ENCODE results near the gene TNIK. TPM values are rescaled to one million over a fixed set of nuclear protein-coding genes. Genes with fewer than 3 reads are reported as not detected.
A peak's percentile ranks its signal among the peaks of the same experiment; 100 is the strongest.

The TNIK gene
- total and polyA plus RNA-seq, 10 of the 15 experiments (the other 5 are each of a cell fraction or from before 2014, with no cell fraction given), result 13.9 to 74.3 (median 48.2) TPM

DNA sequence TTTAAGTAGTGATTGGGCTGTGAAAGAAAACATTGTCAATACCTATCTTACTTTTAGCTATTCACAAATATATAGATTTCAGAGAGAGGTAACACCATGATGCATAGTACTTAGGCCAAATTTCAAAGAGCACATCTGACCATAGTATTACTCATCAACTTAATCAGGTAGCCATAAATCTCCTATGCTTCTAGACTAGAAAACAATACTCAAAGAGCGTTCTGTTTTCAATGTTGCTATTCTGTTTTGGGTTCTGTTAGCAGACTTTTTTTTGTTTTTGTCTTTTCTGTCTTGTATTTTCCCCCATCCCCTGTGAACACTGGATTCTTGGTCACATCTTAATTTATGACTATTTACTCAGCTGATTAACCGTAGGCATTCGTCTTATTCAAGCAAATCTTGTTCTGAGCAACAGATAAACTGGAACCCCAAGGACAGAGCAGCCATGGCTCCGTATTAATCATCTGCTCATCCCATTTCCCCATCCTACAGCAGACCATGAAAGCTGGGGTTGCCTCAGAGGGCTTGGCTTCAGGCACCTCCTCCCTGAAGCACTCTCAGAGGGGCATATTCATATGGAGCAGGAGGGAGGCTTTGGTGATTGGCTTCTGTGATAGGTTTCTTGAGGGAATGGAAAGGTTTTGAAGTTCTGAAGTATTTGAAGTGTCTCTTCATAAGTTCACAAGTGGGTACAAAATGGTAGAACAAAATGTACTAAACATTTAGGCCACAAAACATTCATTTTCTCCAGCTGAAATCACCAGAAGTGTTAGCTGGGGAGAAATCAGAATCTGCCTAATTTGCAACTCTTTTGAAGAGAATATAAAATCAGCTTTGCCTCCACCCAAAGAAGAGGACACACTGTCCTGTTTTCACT, 105.3 kb downstream of the TNIK start (continued):
- TF ChIP-seq NFYA (IDR thresholded peaks at IDR 0.05; ENCODE audit: borderline replicate concordance, low read depth, low read length), result no peak
- TF ChIP-seq KAT2A (conservative IDR thresholded peaks at IDR 0.05; ENCODE audit: control insufficient read depth, low read depth, low read length), result no peak
- TF ChIP-seq TARDBP (IDR thresholded peaks at IDR 0.05; ENCODE audit: borderline replicate concordance), result no peak

DNA sequence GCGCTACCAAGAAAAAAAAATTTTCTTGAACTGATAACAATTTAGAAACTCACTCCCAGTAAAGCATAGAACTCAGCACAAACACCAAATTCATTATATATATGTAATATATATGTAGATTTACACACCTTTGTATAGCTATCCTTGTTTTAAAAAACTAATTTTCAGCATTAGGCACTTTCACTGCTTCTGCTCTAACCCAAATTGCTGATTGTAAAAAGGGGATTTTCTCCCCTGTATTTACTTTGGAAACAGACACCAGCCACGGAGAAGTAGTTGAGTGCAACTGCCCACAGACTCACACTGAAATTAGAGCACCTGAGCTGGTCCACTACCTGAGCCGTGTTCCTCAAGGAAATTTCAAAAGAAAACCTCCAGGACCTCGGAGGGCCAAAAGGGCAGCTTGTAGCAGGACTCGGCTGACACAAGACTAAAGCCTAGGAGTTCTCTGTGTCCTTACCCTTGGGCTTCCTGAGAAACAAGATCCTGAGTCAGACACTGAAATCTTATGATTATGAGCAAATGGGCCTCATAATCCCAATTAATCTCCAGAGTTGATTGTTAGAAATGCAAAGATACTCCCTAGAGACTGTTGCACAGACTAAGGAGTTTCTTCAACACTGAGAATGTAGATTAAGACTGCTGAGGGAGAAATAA, 106.0 kb downstream of the TNIK start:
- H3K4me2 ChIP-seq (ENCODE audit: control insufficient read depth, insufficient read depth), result peak overlapping the region; percentile 66
- DNase-seq (ENCODE audit: low read depth, low spot score) (no peak), FAIRE-seq (no peak), ATAC-seq (no peak)
- ChIA-PET SMC1A (ENCODE audit: uncharacterized antibody, unreplicated experiment) (interaction anchor here (0.7 to 6.0 kb wide), 15 partner anchors 9 to 103 kb away, joined by 3 to 19 read pairs (median 4); no protein-coding TSS in a partner anchor), POLR2A (interaction anchor here (1.0 to 1.8 kb wide), 3 partner anchors 13 to 168 kb away, joined by 3 to 6 read pairs (median 3); no protein-coding TSS in a partner anchor), RAD21 (ENCODE audit: unreplicated experiment) (interaction anchor here (0.6 to 1.0 kb wide), 4 partner anchors 62 to 213 kb away, joined by 3 read pairs; no protein-coding TSS in a partner anchor), CTCF (interaction anchor here (0.6 to 1.7 kb wide), 4 partner anchors 11 to 97 kb away, joined by 3 to 7 read pairs (median 4); no protein-coding TSS in a partner anchor)
- H3K79me2 ChIP-seq (ENCODE audit: control insufficient read depth, insufficient read depth, low read length), result peaks cover 93% of the 10 kb centered on the region
- intact Hi-C loops (cut with micrococcal nuclease; ENCODE audit: unreplicated experiment) (loop anchor here (10.0 kb wide), 1 partner anchor 451 kb away; no protein-coding TSS in a partner anchor), in situ Hi-C loops (cut with MboI) (no loop called here)
- H2AFZ ChIP-seq (ENCODE audit: control insufficient read depth, low read depth, low read length), result peak overlapping the region; percentile 11; the same call in 1 of the 2 replicates
- H3K4me3 ChIP-seq, result no peak overlapping the region; the same call in 1 of the 2 replicates
- no peaks in the 10 kb centered on the region for H4K20me1 ChIP-seq (ENCODE audit: control insufficient read depth, insufficient read depth)
- peaks cover 0 to 9% of the 10 kb centered on the region in 2 experiments; a peak in 1 of 4 replicates for H3K36me3 ChIP-seq (ENCODE audit: control insufficient read depth in 2 of 2, insufficient read depth in 2 of 2, low read length in 1 of 2)
- H3K27ac ChIP-seq (ENCODE audit: control insufficient read depth, insufficient read depth), result peak overlapping the region; percentile 60; the same call in 1 of the 2 replicates
- no peaks in the 10 kb centered on the region for H3K27me3 ChIP-seq (replicated peaks in 1 of 2; ENCODE audit: control insufficient read depth in 2 of 2, insufficient read depth in 2 of 2, low read length in 1 of 2)
- no TSS peak for BruUV-seq (replicated peaks)
- H3K4me1 ChIP-seq (ENCODE audit: control insufficient read depth, insufficient read depth, low read length), result peaks cover 69% of the 10 kb centered on the region
- H3K9ac ChIP-seq (ENCODE audit: control insufficient read depth, insufficient read depth, low read length), result peak overlapping the region; percentile 22; the same call in 1 of the 2 replicates
- 77% methylated on average over 5 of the region's 5 CpGs for WGBS (ENCODE audit: insufficient coverage, insufficient replicate concordance, low lambda C conversion rate, missing lambda C conversion rate)
- no peak for TF ChIP-seq RAD21 (IDR thresholded peaks at IDR 0.05; ENCODE audit: insufficient read depth, low read depth, low read length)
- no peak for TF ChIP-seq GABPA (IDR thresholded peaks at IDR 0.05; ENCODE audit: low read depth)
- TF ChIP-seq, protein P1, sequence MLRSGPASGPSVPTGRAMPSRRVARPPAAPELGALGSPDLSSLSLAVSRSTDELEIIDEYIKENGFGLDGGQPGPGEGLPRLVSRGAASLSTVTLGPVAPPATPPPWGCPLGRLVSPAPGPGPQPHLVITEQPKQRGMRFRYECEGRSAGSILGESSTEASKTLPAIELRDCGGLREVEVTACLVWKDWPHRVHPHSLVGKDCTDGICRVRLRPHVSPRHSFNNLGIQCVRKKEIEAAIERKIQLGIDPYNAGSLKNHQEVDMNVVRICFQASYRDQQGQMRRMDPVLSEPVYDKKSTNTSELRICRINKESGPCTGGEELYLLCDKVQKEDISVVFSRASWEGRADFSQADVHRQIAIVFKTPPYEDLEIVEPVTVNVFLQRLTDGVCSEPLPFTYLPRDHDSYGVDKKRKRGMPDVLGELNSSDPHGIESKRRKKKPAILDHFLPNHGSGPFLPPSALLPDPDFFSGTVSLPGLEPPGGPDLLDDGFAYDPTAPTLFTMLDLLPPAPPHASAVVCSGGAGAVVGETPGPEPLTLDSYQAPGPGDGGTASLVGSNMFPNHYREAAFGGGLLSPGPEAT (IDR thresholded peaks at IDR 0.05; ENCODE audit: low read depth), result no peak
- 0 out of 4 replicates have a peak, but pooled peaks of 1 of the 2 experiments have one; percentile 14 for TF ChIP-seq IKZF2 (IDR thresholded peaks at IDR 0.05)
- TF ChIP-seq SP1 (IDR thresholded peaks at IDR 0.05; ENCODE audit: low read depth, low read length), result no peak
- H3K9me3 ChIP-seq (replicated peaks; ENCODE audit: control insufficient read depth, insufficient read depth, low read length), result peaks cover 2% of the 10 kb centered on the region; the same call in 2 of the 3 replicates

Data from GM12878 (cell line).